Chondrocyte (in vitro differentiated cells): Measurements from ENCODE around the gene SDHAF4. TPM values are rescaled to one million over a fixed set of nuclear protein-coding genes. Genes with fewer than 3 reads are reported as not detected.

Source experiments
- DNase-seq: peaks from one replicate; pipeline ENCODE4 v3.0.0; 2021; ENCODE audit warnings: mixed read lengths, low spot score
- H3K27ac Mint-ChIP-seq: one replicate; pipeline ENCODE4 v1.8.0; 2021; ENCODE audit warnings: mild to moderate bottlenecking, moderate library complexity, mixed read lengths; ENCODE audit not compliant: unreplicated experiment
- H3K27me3 Mint-ChIP-seq: 2 replicates; pipeline ENCODE4 v1.8.0; 2021; ENCODE audit warnings: low read depth, mixed read lengths
- H3K36me3 Mint-ChIP-seq: 2 replicates; pipeline ENCODE4 v1.8.0; 2021; ENCODE audit warnings: low read depth, mixed read lengths
- H3K4me1 Mint-ChIP-seq: 2 replicates; pipeline ENCODE4 v1.8.0; 2021; ENCODE audit warnings: low read depth, mild to moderate bottlenecking, mixed read lengths
- H3K4me3 Mint-ChIP-seq: one replicate; pipeline ENCODE4 v1.8.0; 2021; ENCODE audit warnings: mild to moderate bottlenecking, moderate library complexity, mixed read lengths; ENCODE audit not compliant: unreplicated experiment
- H3K9me3 Mint-ChIP-seq: 2 replicates; pipeline ENCODE4 v1.8.0; 2021; ENCODE audit warnings: low read depth, mixed read lengths
- CTCF ChIP-seq: fragments of 200-600 bp; sonication (generic); IDR thresholded peaks from 2 replicates; pipeline ENCODE4 v1.5.0; 2021; ENCODE audit warnings: antibody characterized with exemption, mild to moderate bottlenecking, moderate library complexity
- total RNA-seq: library from RNA; stranded (reverse); gene quantifications from 3 replicates; pipeline ENCODE4 v1.2.1, GENCODE V29; 2021

The SDHAF4 gene
- total RNA-seq, 1 donor from 2014 or later = 9.4 TPM

- TF ChIP-seq CTCF = no peak
- Mint-ChIP-seq H3K4me1 (no peaks in the 10 kb centered on the region), H3K4me3 (no peak overlapping the region), H3K27me3 (peaks cover 3% of the 10 kb centered on the region), H3K9me3 (no peaks in the 10 kb centered on the region), H3K36me3 (no peaks in the 10 kb centered on the region), H3K27ac (no peak overlapping the region)
- no peak for DNase-seq
These were observed 50.1 kb downstream of the SDHAF4 start for GRCh38 chr6:70616728-70617260.

- Mint-ChIP-seq H3K27me3 (no peaks in the 10 kb centered on the region), H3K4me3 (no peak overlapping the region), H3K9me3 (no peaks in the 10 kb centered on the region), H3K4me1 (no peaks in the 10 kb centered on the region), H3K36me3 (no peaks in the 10 kb centered on the region), H3K27ac (no peak overlapping the region)
- no peak for TF ChIP-seq CTCF
- DNase-seq = no peak
These were observed 54.0 kb downstream of the SDHAF4 start for GRCh38 chr6:70620746-70621145.

GRCh38 chr6:70622461-70622860 lies 55.7 kb downstream of the SDHAF4 start:
- no peak for DNase-seq
- Mint-ChIP-seq H3K9me3 (no peaks in the 10 kb centered on the region), H3K4me3 (no peak overlapping the region), H3K4me1 (no peaks in the 10 kb centered on the region), H3K36me3 (no peaks in the 10 kb centered on the region), H3K27ac (no peak overlapping the region), H3K27me3 (no peaks in the 10 kb centered on the region)
- no peak for TF ChIP-seq CTCF

- Mint-ChIP-seq H3K36me3 (no peaks in the 10 kb centered on the region), H3K4me1 (no peaks in the 10 kb centered on the region), H3K27ac (no peak overlapping the region), H3K9me3 (no peaks in the 10 kb centered on the region), H3K4me3 (no peak overlapping the region), H3K27me3 (peaks cover 2% of the 10 kb centered on the region)
- no peak for DNase-seq
- no peak for TF ChIP-seq CTCF
These were observed 58.7 kb downstream of the SDHAF4 start for GRCh38 chr6:70625436-70625835.

- no peak for TF ChIP-seq CTCF
These were observed 60.9 kb downstream of the SDHAF4 start for GRCh38 chr6:70627500-70628254.

More at GRCh38 chr6:70627500-70628254, 60.9 kb downstream of the SDHAF4 start:
- DNase-seq = no peak
- Mint-ChIP-seq H3K4me3 (no peak overlapping the region), H3K36me3 (no peaks in the 10 kb centered on the region), H3K4me1 (no peaks in the 10 kb centered on the region), H3K9me3 (no peaks in the 10 kb centered on the region), H3K27ac (no peak overlapping the region), H3K27me3 (peaks cover 4% of the 10 kb centered on the region)
